Right hindlimb (tissue), 1 donor: Measurements from ENCODE around the gene ALG12.
A peak's percentile ranks its signal among the peaks of the same experiment; 100 is the strongest.
"Not testable (repeated sequence)": the region's sequence is repeated elsewhere in the genome, so short reads cannot be mapped to it uniquely, and the experiment has no call there.

Experiments
- DNase-seq: peaks from one replicate; pipeline ENCODE4 v3.0.0-alpha.2; 2018

Gene ALG12

GRCh38 chr22:49945042-49945794, 27.0 kb upstream of the ALG12 start:
- not testable (repeated sequence) for DNase-seq

DNA sequence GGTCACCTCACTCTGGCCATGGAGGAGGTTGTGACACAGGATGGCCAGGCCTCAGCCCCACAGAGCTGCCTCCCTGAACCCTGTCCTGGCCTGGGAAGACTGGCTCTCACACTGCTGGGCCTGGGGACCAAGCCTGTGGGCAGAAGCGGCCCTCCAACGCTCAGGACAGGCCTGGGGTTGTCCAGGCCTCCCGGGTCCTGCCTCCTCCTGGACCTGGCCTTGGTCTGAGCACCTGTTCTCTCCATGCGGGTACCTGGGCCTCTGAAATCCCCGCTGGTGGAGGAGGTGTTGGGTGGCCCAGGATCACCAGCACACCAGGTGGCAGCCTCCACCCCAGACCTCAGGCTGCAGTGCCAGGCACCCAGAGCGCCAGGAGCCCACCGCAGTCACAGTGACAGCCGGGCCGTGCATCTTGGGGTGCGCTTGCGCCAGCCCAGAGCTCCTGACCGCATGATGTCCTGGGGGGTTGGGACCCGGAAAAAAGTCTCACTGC, 26.2 kb upstream of the ALG12 start:
- DNase-seq = no peak

- no peak for DNase-seq
Observed at GRCh38 chr22:49943771-49944398, 25.6 kb upstream of the ALG12 start.

DNA sequence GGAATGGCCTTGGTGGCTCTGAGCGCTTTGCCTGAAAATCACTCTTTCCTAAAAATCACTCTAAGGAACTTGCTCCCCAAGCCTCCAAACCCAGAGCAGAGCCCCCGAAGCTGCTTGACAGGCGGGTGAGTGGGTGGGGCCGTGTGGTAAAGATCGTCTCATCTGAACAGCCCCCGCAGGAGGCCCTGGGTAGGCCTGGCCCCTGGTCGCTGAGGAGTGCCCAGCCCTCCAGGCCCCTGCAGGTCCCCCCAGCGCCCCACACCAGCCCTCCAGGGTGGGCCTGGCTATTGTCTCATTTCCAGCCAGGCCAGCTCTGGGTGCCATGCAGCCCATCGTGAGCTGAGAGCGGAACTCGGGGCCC, 25.1 kb upstream of the ALG12 start:
- DNase-seq = no peak

GRCh38 chr22:49942565-49943404, 24.5 kb upstream of the ALG12 start:
- no peak for DNase-seq

DNA sequence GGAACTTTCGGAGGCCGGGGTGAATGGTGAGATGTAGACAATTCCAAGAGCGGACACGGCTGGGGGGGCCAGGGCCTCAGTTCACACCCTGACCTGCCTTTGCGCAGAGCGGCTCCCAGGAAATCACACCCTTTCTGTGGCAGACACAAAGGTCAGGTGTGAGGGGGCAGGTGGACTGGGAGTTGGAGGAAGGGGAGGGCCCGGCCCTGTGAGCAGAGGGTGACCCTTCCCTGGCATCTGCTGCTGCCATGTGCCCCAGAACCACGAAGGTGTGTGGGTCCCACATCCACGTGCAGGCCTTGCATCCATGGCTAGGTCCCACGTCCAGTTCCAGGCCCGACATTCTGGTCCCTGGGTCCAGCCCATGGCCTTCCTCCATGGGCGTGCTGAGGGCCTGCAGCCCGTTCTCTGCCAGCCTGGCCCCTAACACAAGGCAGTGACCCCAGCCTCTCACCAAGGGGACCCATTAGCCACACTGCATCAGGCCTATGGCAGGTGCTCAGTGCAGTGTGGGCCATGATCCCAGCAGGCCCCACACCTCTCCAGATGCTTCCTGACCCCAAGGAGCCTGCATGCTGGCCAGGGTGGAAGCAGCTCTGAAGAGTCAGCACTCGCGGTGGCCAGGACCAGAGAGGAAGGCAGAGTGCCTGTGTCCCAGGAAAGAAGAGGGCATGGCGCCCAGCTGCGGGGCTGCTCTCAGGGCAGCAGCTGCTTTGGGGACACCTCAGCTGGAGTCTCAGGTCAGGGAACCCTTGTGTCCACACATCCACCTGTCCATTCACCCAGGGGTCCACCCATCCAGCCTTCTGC, 23.5 kb upstream of the ALG12 start:
- DNase-seq = no peak

DNA sequence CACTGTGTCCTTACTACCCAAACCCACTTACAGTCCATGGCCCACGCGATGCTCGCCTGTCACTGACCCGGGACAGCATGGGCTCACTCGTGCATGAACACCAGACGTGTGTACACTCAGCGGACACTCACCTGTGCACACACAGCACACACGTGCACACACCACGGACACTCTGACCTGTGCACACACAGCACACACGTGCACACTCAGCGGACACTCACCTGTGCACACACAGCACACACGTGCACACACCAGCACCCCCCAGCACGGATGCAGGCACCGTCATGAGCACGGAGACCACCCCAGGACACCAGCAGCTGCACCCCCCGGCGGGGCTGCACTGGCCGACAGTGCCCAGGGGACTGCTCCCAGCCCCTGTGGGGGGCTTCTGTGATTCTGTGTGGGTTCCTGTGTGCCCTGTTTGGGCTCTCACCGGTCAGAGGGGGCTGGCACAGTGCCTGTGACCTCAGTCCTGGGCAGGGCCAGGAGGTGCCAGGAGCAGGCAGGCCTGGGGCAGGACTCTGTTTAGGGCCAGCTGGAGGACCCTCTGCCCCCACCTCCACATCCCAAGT, 20.4 kb upstream of the ALG12 start:
- DNase-seq = no peak

GRCh38 chr22:49937758-49938564, 19.7 kb upstream of the ALG12 start:
- DNase-seq = no peak

GRCh38 chr22:49936973-49937757, 18.9 kb upstream of the ALG12 start:
- DNase-seq = no peak

DNA sequence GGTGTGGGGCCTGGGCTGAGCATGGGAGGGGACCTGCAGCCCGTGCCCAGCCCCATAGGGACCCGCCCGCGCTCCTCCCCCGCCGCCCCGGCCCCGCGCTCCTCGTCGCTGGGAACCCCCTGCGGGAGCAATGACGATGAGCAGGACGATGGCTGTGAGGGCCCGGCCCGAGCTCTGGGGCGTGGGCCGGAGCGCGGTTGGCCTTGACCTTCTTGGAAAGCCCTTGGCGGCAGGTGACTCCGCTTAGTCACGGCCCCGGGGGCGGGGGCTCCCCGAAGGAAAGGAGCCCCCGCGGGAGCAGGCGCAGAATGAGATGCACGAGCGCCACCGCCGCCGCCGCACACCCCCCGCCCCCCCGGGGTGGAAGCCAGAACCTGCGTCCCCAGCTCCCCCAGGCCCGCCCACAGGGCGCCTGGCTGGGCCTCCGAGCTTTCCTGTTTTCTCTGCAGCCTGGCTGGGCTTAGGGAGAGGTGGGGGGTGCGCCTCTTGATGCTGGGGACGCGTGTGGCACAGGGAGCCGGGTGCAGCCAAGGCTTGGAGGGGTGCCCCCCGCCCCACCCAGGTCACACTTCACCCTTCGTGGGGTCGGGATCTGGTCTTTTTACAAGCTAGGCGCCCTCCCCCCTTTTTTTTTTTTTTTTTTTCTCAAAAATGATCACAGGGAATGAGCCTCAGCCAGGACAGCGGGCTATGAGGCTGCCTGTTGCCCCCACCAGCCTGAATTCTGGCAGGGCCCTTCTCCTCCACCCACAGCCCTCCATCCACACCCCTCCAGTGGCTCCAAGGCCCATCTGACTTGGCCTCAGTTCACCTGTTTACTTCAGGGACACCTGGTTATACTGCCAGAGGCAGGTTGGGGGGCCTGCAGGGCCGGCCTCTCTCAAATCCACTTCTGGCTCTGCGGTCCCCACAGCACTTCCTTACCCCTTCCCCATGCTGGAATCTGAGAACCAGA, 18.1 kb upstream of the ALG12 start:
- peak; percentile 80 for DNase-seq

DNA sequence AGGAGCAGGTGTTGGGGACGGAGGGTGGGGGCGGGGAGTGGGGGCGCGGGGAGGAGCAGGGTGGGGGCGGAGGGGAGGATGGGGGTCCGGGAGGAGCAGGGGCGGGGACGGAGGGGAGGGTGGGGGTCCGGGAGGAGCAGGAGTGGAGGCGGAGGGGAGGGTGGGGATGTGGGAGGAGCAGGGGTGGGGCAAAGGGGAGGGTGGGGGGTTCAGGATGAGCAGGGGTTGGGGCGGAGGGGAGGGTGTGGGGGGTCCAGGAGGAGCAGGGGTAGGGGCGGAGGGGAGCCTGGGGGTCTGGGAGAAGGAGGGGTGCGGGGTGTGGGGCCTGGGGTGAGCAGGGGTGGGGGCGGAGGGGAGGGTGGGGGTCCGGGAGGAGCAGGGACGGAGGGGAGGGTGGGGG, 17.3 kb upstream of the ALG12 start:
- DNase-seq = no peak

DNA sequence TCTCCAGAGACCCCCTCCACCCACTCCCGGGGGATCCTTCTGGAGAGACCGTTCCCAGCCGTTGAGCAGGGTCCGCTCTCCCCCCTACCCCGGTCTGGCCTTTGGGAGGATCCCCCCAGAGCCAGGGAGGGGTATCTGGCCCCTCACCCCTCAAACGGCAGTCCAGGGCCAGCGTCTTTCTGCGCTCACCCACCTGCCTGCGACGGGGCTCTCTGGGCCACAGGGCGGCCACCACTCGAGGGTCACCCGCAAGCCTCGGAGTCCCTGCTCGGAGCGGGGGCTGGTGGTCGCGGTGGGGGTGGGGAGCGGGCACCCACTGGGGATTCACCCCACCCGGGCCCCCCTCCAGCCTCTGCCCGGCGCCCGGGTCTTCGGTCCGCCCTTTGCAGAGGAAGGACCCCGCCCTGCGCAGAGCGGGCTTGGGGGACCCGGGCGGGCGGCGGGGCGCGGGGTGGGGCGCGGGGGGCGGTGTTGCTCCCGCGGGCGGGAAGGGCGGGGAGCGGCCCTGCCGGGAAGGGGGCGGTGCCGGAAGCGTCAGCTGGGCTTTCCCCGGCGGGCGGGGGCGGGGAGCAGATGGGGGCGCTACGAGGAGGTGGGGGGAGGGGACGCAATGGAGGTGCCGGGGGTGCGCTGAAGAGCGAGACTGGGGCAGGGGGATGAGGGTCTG, 16.8 kb upstream of the ALG12 start:
- peak; percentile 77 for DNase-seq

GRCh38 chr22:49934160-49934890, 16.1 kb upstream of the ALG12 start:
- no peak for DNase-seq

DNA sequence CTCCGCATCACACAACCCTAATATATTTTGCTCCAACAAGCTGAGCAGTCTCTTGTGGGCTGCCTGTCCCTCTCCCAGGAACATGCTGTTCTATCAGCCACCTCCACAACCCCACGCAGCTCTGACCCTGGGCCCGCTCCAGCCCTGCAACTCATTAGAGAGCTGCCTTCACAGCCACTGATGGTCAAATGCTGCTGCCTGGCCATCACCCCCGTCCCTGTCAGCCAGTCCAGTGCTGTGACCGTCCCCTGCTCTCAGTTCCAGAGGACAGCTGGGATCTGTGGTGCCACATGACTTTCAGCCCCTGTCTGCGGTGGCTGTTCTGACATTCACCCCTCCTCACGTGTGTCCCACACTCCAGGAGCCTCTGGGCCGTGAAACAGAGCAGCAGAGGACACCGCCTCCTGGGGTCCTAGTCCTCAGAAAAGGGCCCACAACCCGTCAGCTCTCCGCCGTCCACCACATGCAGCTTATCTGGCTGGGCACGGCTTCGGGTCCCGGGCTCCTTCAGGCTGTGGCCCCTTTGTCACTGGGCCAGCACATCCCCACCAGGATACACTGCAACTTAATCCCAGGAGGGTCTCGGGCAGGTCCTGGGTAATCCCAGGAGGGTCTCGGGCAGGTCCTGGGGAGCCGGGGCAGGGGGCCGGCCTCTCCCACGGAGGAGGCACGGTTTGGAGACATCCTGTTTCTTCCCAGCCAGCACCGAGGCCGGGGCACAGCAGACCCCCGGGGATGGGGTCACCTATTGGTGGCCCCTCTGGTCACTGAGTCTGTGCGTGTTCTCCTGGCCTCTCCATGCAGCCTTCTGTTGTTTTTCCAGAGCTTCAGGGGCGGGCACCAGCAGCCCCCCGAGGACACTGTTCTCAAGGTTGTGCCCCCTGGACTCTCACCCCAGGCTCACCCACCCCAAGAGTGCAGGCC, 15.3 kb upstream of the ALG12 start:
- DNase-seq = no peak

DNA sequence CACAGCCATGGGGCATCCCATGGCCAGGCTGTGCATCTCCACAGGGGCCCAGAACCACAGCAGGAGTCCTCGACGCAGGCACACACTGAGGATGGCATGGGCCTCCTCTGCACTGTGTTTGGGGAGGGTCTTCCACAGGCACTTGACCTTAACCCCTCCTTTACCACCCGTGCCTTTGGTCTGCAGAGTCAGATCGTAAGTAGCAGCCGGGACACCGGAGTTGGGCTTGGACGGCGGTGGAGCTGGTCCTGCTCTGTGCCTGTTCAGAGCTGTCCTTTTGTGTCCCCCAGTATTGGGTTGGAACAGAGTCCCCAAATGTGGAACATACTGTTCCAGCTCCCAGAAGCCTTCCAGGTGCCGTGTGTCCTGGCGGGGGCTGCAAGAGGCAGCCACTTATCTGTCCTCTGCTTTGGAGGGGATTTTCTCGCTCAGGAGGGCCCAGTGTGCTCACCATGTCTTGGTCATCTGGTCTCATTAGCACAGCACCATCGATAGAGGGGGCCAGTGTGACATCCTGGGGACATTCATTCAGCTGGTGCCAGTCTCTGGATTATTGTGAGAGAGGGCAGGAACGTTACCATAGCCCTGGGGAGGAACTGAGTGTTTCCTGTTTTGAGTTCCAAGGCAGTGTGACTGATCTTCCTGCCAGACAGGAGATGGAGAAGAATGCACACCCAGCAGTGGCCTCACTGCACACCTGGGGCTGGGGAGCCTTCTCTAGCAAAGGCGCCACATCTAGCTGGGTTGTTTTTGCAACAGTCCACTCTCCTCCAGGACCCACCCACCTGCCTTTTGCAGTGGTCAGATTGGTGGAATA, 12.6 kb upstream of the ALG12 start:
- DNase-seq = no peak

DNA sequence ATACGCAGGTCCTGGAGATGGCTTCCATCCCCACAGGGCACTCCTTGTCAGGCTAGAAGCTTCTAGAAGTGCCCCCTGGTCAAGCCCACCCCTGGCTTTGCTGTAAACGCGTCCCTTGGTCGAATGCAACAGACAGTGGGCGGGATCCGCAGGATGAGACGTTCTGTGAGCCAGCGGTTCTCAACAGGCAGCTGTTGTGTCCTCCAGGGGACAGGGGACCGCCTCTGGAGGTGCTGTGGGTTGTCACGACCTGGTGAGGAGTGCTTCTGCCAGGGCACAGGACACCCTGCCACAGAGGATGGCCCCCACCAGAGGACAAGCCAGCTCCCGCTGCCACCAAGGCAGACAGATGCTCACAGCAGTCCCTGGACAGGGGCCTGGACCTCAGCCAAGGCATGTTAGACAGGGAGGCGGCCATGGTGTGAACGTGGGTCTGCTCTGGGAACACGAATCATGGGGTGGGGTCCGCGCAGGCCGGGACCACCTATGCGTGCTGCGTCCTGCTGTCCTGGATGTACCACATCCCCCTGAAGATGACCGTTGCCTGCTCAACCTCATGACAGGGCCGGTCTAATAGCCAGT, 11.8 kb upstream of the ALG12 start:
- DNase-seq = no peak
